ENCODE measurements around the gene TRPM5. TPM values are rescaled to one million over a fixed set of nuclear protein-coding genes. Genes with fewer than 3 reads are reported as not detected.

The TRPM5 gene
- total RNA-seq, 4 donors from 2014 or later, result 8.1 to 24.2 (median 16.3) TPM

- Histone ChIP-seq H3K4me1 (peaks cover 4 to 13% (median 7%) of the 10 kb centered on the region in 4 donors), H3K4me3 (no peak overlapping the region), H3K27ac (no peak overlapping the region), H3K9me3 (no peaks in the 10 kb centered on the region), H3K27me3 (no peaks in the 10 kb centered on the region), H3K36me3 (no peaks in the 10 kb centered on the region)
- no peak for TF ChIP-seq POLR2A (IDR thresholded peaks at IDR 0.05)
- no peak for TF ChIP-seq CTCF (IDR thresholded peaks at IDR 0.05)
- no peak for DNase-seq
Measured at GRCh38 chr11:2417856-2418692, 26.2 kb downstream of the TRPM5 start.

- no peaks in the 10 kb centered on the region for H3K27me3 ChIP-seq
- H3K4me3 ChIP-seq, result no peak overlapping the region
- no peak for DNase-seq
- no peaks in the 10 kb centered on the region for H3K9me3 ChIP-seq
- no peak for TF ChIP-seq POLR2A (IDR thresholded peaks at IDR 0.05)
- no peak for TF ChIP-seq CTCF (IDR thresholded peaks at IDR 0.05)
- peaks cover 4 to 13% (median 7%) of the 10 kb centered on the region in 4 donors for H3K4me1 ChIP-seq
- no peak overlapping the region for H3K27ac ChIP-seq
- H3K36me3 ChIP-seq, result no peaks in the 10 kb centered on the region
Measured at GRCh38 chr11:2416765-2417164, 27.5 kb downstream of the TRPM5 start.

GRCh38 chr11:2415601-2416380 lies 28.5 kb downstream of the TRPM5 start:
- no peaks in the 10 kb centered on the region for H3K27me3 ChIP-seq
- no peaks in the 10 kb centered on the region for H3K9me3 ChIP-seq
- no peaks in the 10 kb centered on the region for H3K36me3 ChIP-seq
- peaks cover 4 to 10% (median 6%) of the 10 kb centered on the region in 4 donors for H3K4me1 ChIP-seq
- DNase-seq, result no peak
- TF ChIP-seq CTCF (IDR thresholded peaks at IDR 0.05), result no peak
- no peak for TF ChIP-seq POLR2A (IDR thresholded peaks at IDR 0.05)
- H3K27ac ChIP-seq, result no peak overlapping the region
- H3K4me3 ChIP-seq, result no peak overlapping the region

GRCh38 chr11:2415171-2415570 lies 29.1 kb downstream of the TRPM5 start:
- TF ChIP-seq CTCF (IDR thresholded peaks at IDR 0.05), result no peak
- TF ChIP-seq POLR2A (IDR thresholded peaks at IDR 0.05), result no peak
- H3K9me3 ChIP-seq, result no peaks in the 10 kb centered on the region
- peaks cover 0 to 4% (median under 1%) of the 10 kb centered on the region in 4 donors for H3K4me1 ChIP-seq
- H3K27ac ChIP-seq, result no peak overlapping the region
- no peak overlapping the region for H3K4me3 ChIP-seq
- no peaks in the 10 kb centered on the region for H3K36me3 ChIP-seq
- H3K27me3 ChIP-seq, result no peaks in the 10 kb centered on the region
- DNase-seq, result no peak

- no peaks in the 10 kb centered on the region for H3K9me3 ChIP-seq
- H3K4me1 ChIP-seq, result no peaks in the 10 kb centered on the region
- no peak overlapping the region for H3K27ac ChIP-seq
- no peaks in the 10 kb centered on the region for H3K27me3 ChIP-seq
- no peaks in the 10 kb centered on the region for H3K36me3 ChIP-seq
- DNase-seq, result no peak
- no peak overlapping the region for H3K4me3 ChIP-seq
- TF ChIP-seq POLR2A (IDR thresholded peaks at IDR 0.05), result no peak
- TF ChIP-seq CTCF (IDR thresholded peaks at IDR 0.05), result no peak
Measured at GRCh38 chr11:2414616-2415015, 29.7 kb downstream of the TRPM5 start.

Measured in Peyer's patch (tissue), 4 donors.